GM12878 (cell line): ENCODE measurements around the gene MAGI1. TPM values are rescaled to one million over a fixed set of nuclear protein-coding genes. Genes with fewer than 3 reads are reported as not detected.

Source experiments
- ATAC-seq: fragments of 200-7000 bp; cut with Tn5 transposase; 3 replicates; pipeline ENCODE4 v1.9.1; 2020; ENCODE audit warnings: mild to moderate bottlenecking, moderate library complexity
- BruUV-seq: library from RNA; stranded (reverse); fragments of 400-500 nt; replicated peaks from 2 replicates; lab custom pipeline; 2021; lab: Mats Ljungman, UMichigan
- CTCF ChIA-PET: fragments of 300-600 bp; sonication (Branson Sonifier 250); formaldehyde crosslinking; extraction: SDS; loops from one replicate; lab custom pipeline; 2021; ENCODE audit warnings: inconsistent platforms; lab: Yijun Ruan, JAX
- POLR2A ChIA-PET: fragments of 350-600 bp; formaldehyde crosslinking; extraction: SDS; loops from one replicate; lab custom pipeline; 2021; ENCODE audit warnings: inconsistent platforms; lab: Charles Lee
- RAD21 ChIA-PET: fragments of 300-600 bp; sonication (Branson Sonifier 250); formaldehyde crosslinking; loops from one replicate; lab custom pipeline; 2023; ENCODE audit warnings: antibody characterized with exemption; ENCODE audit not compliant: unreplicated experiment; lab: Charles Lee
- SMC1A ChIA-PET: fragments of 300-600 bp; sonication (Branson Sonifier 250); formaldehyde crosslinking; loops from one replicate; lab custom pipeline; 2023; ENCODE audit not compliant: unreplicated experiment, uncharacterized antibody; lab: Charles Lee
- DNase-seq: peaks from one replicate; pipeline ENCODE4 v3.0.0-alpha.2; 2011; ENCODE audit warnings: low read depth, low spot score
- FAIRE-seq: peaks from 3 replicates; lab custom pipeline; 2011; peaks lifted over from hg19 to GRCh38; lab: Jason Lieb, UNC
- H2AFZ ChIP-seq: 2 replicates; pipeline ENCODE4 v1.6.0; 2011; ENCODE audit warnings: low read depth, low read length, control low read depth; ENCODE audit not compliant: control insufficient read depth
- H3K27ac ChIP-seq: 2 replicates; pipeline ENCODE4 v1.5.1; 2011; ENCODE audit warnings: control low read depth; ENCODE audit not compliant: control insufficient read depth, insufficient read depth
- H3K27me3 ChIP-seq, 2 experiments: replicated peaks in 1 of 2; 2 replicates each; pipeline versions ENCODE4 v1.6.0 to v1.6.1; 2011; ENCODE audit warnings: low read length in 1 of 2; ENCODE audit not compliant: control insufficient read depth in 2 of 2, insufficient read depth in 2 of 2
- H3K36me3 ChIP-seq, 2 experiments: 2 replicates each; pipeline ENCODE4 v1.5.1; 2011; ENCODE audit warnings: low read length in 1 of 2; ENCODE audit not compliant: control insufficient read depth in 2 of 2, insufficient read depth in 2 of 2
- H3K4me1 ChIP-seq: 2 replicates; pipeline ENCODE4 v1.6.1; 2011; ENCODE audit warnings: mild to moderate bottlenecking, low read length, moderate library complexity, mixed read lengths; ENCODE audit not compliant: control insufficient read depth, insufficient read depth
- H3K4me2 ChIP-seq: 2 replicates; pipeline ENCODE4 v1.6.0; 2011; ENCODE audit warnings: control low read depth; ENCODE audit not compliant: control insufficient read depth, insufficient read depth
- H3K4me3 ChIP-seq: fragments of 200-600 bp; sonication (generic); 2 replicates; pipeline ENCODE4 v1.5.1; 2016
- H3K79me2 ChIP-seq: 2 replicates; pipeline ENCODE4 v1.6.0; 2011; ENCODE audit warnings: low read length; ENCODE audit not compliant: control insufficient read depth, insufficient read depth
- H3K9ac ChIP-seq: 2 replicates; pipeline ENCODE4 v1.8.0; 2011; ENCODE audit warnings: low read length, control low read depth, mixed read lengths; ENCODE audit not compliant: control insufficient read depth, insufficient read depth
- H3K9me3 ChIP-seq: replicated peaks from 3 replicates; pipeline ENCODE4 v1.5.1; 2011; ENCODE audit warnings: mild to moderate bottlenecking, low read length; ENCODE audit not compliant: control insufficient read depth, insufficient read depth
- H4K20me1 ChIP-seq: 2 replicates; pipeline ENCODE4 v1.6.0; 2011; ENCODE audit not compliant: control insufficient read depth, insufficient read depth
- BCL11A ChIP-seq: IDR thresholded peaks from 2 replicates; pipeline ENCODE4 v1.6.1; 2011; ENCODE audit warnings: low read depth, low read length
- CHD2 ChIP-seq: IDR thresholded peaks from 2 replicates; pipeline ENCODE4 v1.6.1; 2011; ENCODE audit warnings: low read depth, low read length, improper control_type of control experiment, borderline replicate concordance
- ESRRA ChIP-seq: IDR thresholded peaks from 2 replicates; pipeline ENCODE4 v1.6.1; 2012; ENCODE audit warnings: mild to moderate bottlenecking, low read length, improper control_type of control experiment
- FOXK2 ChIP-seq: fragments of 450-650 bp; IDR thresholded peaks from 2 replicates; pipeline ENCODE4 v1.6.1; 2017; ENCODE audit warnings: mild to moderate bottlenecking, moderate library complexity
- IKZF2 ChIP-seq, 2 experiments: fragments of 450-650 bp; IDR thresholded peaks; 2 replicates each; pipeline ENCODE4 v1.6.1; 2017; ENCODE audit warnings: mild to moderate bottlenecking in 2 of 2, moderate library complexity in 2 of 2
- JUNB ChIP-seq: IDR thresholded peaks from 2 replicates; pipeline ENCODE4 v1.6.1; 2016; ENCODE audit warnings: antibody characterized with exemption, mild to moderate bottlenecking
- JUND ChIP-seq: IDR thresholded peaks from 2 replicates; pipeline ENCODE4 v1.6.1; 2012; ENCODE audit warnings: low read depth, mild to moderate bottlenecking, low read length, improper control_type of control experiment, moderate library complexity
- MXI1 ChIP-seq: fragments of 150-350 bp; IDR thresholded peaks from 2 replicates; pipeline ENCODE4 v1.6.1; 2011; ENCODE audit warnings: low read depth, mild to moderate bottlenecking, inconsistent platforms, low read length, improper control_type of control experiment
- PAX8 ChIP-seq: fragments of 450-650 bp; IDR thresholded peaks from 2 replicates; pipeline ENCODE4 v1.6.1; 2017; ENCODE audit warnings: mild to moderate bottlenecking, moderate library complexity
- POLR2A ChIP-seq: IDR thresholded peaks from 2 replicates; pipeline ENCODE4 v1.6.1; 2011; ENCODE audit warnings: low read depth, mild to moderate bottlenecking, low read length
- RAD51 ChIP-seq: fragments of 450-650 bp; IDR thresholded peaks from 2 replicates; pipeline ENCODE4 v1.6.1; 2016; ENCODE audit warnings: moderate library complexity, mild to moderate bottlenecking, inconsistent platforms
- RCOR1 ChIP-seq: conservative IDR thresholded peaks from 2 replicates; pipeline ENCODE4 v1.6.1; 2012; ENCODE audit warnings: low read depth, low read length, improper control_type of control experiment
- RUNX3 ChIP-seq: IDR thresholded peaks from 2 replicates; pipeline ENCODE4 v1.6.1; 2012; ENCODE audit warnings: low read length, inconsistent platforms
- STAT1 ChIP-seq: fragments of 450-650 bp; conservative IDR thresholded peaks from 2 replicates; pipeline ENCODE4 v1.6.1; 2014; ENCODE audit warnings: antibody characterized with exemption, mild to moderate bottlenecking
- TBL1XR1 ChIP-seq: IDR thresholded peaks from 2 replicates; pipeline ENCODE4 v1.6.1; 2012; ENCODE audit warnings: low read depth, low read length, improper control_type of control experiment
- TCF3 ChIP-seq: IDR thresholded peaks from 2 replicates; pipeline ENCODE4 v1.6.1; 2012; ENCODE audit warnings: low read depth, mild to moderate bottlenecking, low read length, borderline replicate concordance; ENCODE audit not compliant: insufficient read depth
- WGBS: methylation state at CpG from one replicate; pipeline ENCODE4 v1.1.6; 2016; ENCODE audit warnings: low lambda C conversion rate; ENCODE audit not compliant: insufficient replicate concordance, insufficient coverage; ENCODE audit errors: missing lambda C conversion rate; 5-methylcytosine and 5-hydroxymethylcytosine counted together
- in situ Hi-C: fragments of 300-500 bp; cut with MboI; formaldehyde crosslinking; loops from 9 replicates; pipeline ENCODE4 v1.14.3; 2018; ENCODE audit warnings: mixed read lengths
- intact Hi-C: fragments of 100-400 bp; cut with micrococcal nuclease; formaldehyde crosslinking; loops from one replicate; pipeline ENCODE4 v1.14.2; 2022; ENCODE audit not compliant: unreplicated experiment
- polyA plus RNA-seq, 11 experiments: library from polyadenylated mRNA; depleted of rRNA in 4 of 11; unstranded in 6 of 11; stranded (reverse) in 5 of 11; fragments of >200 nt; fragmentation: Nextera tagmentation in 4 of 11; fragmentation: Illumina TruSeq in 1 of 11; extraction: Ambion mirVana in 4 of 11; extraction: Trizol in 1 of 11; gene quantifications; 1 replicate in 1 of 11; 2 replicates in 10 of 11; pipeline versions ENCODE4 v1.2.1 to v1.2.3, GENCODE V29; 2011 to 2016; ENCODE audit warnings: inconsistent platforms in 2 of 11, missing spikeins in 2 of 11, low read depth in 1 of 11
- total RNA-seq, 4 experiments: library from RNA; depleted of rRNA in 3 of 4; stranded (reverse); fragments of >200 nt in 3 of 4; fragmentation: Illumina TruSeq in 1 of 4; extraction: Trizol in 1 of 4; gene quantifications; 2 replicates each; pipeline versions ENCODE4 v1.2.1 to v1.2.3, GENCODE V29; 2013 to 2021
- TF ChIP-seq, protein P1 (sequence below): IDR thresholded peaks from 2 replicates; pipeline ENCODE4 v1.6.1; 2011; ENCODE audit warnings: mild to moderate bottlenecking, low read depth, low read length, moderate library complexity; ENCODE audit not compliant: insufficient replicate concordance
- TF ChIP-seq, protein P2 (sequence below): IDR thresholded peaks from 2 replicates; pipeline ENCODE4 v1.6.1; 2011; ENCODE audit warnings: low read depth, mild to moderate bottlenecking, low read length, moderate library complexity, borderline replicate concordance; ENCODE audit errors: extremely low read depth

Gene MAGI1
- total and polyA plus RNA-seq, 10 of the 15 experiments (the other 5 are each of a cell fraction or from before 2014, with no cell fraction given) = 0.02 to 3.3 (median 0.29) TPM; not detected in 1

DNA sequence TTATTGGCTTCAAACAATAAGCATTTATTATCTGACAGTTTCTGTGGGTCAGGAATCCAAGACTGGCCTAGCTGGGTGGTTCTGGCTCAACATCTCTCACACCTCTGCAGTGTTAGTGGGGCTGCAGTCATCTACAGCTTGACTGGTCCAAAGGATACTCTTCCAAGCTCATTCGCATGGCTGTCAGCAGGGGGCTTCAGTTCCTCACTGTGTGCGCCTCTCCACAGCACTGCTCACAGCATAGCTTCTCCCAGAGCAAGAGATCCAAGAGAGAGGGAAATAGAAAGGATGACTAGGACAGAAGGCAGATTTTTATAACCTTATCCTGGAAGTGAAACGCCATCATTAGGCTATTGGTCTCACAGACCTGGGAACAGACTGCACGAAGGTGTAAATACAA is 64.2 kb downstream of the MAGI1 start:
- Histone ChIP-seq H3K9me3 (no peaks in the 10 kb centered on the region), H3K27ac (no peak overlapping the region), H3K79me2 (no peaks in the 10 kb centered on the region), H3K4me1 (no peaks in the 10 kb centered on the region), H3K9ac (no peak overlapping the region), H2AFZ (no peak overlapping the region), H3K4me2 (no peak overlapping the region), H3K4me3 (no peak overlapping the region), H3K27me3 (no peaks in the 10 kb centered on the region), H4K20me1 (no peaks in the 10 kb centered on the region), H3K36me3 (no peaks in the 10 kb centered on the region)
- WGBS = 40% methylated on average over 4 of the region's 4 CpGs
- TF ChIP-seq STAT1 = no peak
- no peak for TF ChIP-seq TCF3
- TF ChIP-seq FOXK2 = no peak
- TF ChIP-seq, protein P1, sequence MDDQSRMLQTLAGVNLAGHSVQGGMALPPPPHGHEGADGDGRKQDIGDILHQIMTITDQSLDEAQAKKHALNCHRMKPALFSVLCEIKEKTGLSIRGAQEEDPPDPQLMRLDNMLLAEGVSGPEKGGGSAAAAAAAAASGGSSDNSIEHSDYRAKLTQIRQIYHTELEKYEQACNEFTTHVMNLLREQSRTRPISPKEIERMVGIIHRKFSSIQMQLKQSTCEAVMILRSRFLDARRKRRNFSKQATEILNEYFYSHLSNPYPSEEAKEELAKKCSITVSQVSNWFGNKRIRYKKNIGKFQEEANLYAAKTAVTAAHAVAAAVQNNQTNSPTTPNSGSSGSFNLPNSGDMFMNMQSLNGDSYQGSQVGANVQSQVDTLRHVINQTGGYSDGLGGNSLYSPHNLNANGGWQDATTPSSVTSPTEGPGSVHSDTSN = no peak
- no peak for TF ChIP-seq CHD2
- no peak for TF ChIP-seq JUND
- TF ChIP-seq JUNB = no peak
- TF ChIP-seq PAX8 = no peak
- no peak for TF ChIP-seq IKZF2 (IDR thresholded peaks at IDR 0.05)
- no peak for TF ChIP-seq BCL11A
- no peak for TF ChIP-seq POLR2A
- TF ChIP-seq, protein P2, sequence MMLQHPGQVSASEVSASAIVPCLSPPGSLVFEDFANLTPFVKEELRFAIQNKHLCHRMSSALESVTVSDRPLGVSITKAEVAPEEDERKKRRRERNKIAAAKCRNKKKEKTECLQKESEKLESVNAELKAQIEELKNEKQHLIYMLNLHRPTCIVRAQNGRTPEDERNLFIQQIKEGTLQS = no peak
- TF ChIP-seq RAD51 = no peak
- TF ChIP-seq RCOR1 = no peak
- no peak for TF ChIP-seq MXI1
- no peak for TF ChIP-seq RUNX3
- TF ChIP-seq ESRRA = no peak
- TF ChIP-seq TBL1XR1 = no peak
- no peak for ATAC-seq
- ChIA-PET RAD21 (no interaction called here), POLR2A (no interaction called here), CTCF (no interaction called here), SMC1A (no interaction called here)
- in situ Hi-C loops (no loop called here), intact Hi-C loops (no loop called here)
- no peak for FAIRE-seq
- no peak for DNase-seq
- BruUV-seq = no TSS peak
